GM18517 (cell line): ENCODE results near the gene CYP11A1.
A peak's percentile ranks its signal among the peaks of the same experiment; 100 is the strongest.
"Not testable (repeated sequence)": the region's sequence is repeated elsewhere in the genome, so short reads cannot be mapped to it uniquely, and the experiment has no call there.

Source experiments
- ATAC-seq: cut with Tn5 transposase; IDR thresholded peaks from one replicate; pipeline ENCODE4 v1.9.1; 2021; ENCODE audit warnings: mild to moderate bottlenecking, moderate library complexity; ENCODE audit not compliant: unreplicated experiment

CYP11A1 gene

DNA sequence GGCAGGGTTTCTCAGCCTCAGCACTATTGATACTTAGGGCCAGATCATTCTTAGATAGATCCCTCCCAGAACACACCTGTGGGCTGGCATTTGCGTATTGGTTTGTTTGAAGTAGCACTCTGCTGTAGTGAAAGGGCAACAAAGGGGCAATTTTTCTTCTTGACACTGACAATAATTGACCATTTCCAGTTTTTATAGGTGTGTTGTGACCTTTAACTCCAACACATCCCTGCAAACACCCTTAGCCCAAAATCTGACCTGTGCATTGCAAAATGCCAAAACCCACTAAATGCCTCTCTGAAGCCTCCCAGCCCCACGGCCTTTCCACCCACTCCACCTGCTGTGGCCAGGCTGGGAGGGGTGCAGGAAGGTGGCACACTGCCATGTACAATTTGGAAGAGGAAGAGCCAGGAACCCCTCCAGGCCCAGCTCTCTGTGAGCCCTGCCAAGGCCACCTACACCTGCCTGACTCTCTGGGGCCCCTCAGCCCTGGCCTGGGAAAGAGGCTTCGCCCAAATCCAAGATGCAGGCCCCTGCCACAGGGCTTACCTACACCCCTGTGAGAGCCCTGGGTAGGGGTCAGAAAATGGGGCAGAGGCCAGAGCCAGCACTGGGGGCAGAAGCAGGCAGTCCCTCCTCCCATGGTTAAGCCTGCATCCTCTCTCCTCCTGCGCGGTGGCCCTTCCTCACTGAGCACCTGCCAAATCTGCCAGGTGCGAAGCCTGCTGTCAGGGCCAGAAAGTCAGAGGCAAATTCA is 9.6 kb upstream of the CYP11A1 start:
- ATAC-seq = no peak

DNA sequence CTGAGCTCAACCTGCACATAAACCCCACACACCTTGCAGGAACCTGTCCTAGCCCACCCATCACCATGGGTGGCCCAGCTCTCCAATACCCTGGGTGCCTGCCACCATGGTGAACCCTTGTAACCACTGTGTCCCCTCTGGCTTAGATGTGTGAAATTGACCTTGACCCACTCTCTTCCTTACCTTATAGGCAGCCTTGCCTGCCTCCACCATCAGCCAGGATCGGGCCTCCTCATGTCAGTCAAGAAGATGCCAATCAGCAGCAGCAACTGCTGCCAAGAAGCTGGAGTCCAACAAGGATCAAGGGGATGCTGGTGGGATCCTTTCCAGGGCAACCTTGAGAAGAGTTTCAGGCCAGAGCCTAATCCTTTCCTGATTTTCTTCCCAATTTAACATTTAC is 8.8 kb upstream of the CYP11A1 start:
- no peak for ATAC-seq

DNA sequence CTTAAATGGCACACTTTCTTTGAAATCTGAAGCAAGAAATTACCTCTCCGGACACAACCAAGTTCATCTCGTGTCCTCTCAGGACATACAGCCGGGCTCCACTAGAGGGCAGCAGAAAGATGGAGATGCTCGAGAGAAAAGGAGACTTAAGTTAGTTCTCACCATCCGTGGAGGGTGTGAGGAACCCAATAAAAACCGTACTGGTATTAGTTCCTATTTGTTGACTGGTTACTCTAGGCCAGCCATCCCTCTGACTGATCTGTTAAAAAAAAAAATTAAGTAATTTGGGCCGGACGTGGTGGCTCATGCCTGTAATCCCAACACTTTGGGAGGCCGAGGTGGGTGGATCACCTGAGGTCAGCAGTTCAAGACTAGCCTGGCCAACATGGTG is 7.9 kb upstream of the CYP11A1 start:
- ATAC-seq = peak; percentile 43

DNA sequence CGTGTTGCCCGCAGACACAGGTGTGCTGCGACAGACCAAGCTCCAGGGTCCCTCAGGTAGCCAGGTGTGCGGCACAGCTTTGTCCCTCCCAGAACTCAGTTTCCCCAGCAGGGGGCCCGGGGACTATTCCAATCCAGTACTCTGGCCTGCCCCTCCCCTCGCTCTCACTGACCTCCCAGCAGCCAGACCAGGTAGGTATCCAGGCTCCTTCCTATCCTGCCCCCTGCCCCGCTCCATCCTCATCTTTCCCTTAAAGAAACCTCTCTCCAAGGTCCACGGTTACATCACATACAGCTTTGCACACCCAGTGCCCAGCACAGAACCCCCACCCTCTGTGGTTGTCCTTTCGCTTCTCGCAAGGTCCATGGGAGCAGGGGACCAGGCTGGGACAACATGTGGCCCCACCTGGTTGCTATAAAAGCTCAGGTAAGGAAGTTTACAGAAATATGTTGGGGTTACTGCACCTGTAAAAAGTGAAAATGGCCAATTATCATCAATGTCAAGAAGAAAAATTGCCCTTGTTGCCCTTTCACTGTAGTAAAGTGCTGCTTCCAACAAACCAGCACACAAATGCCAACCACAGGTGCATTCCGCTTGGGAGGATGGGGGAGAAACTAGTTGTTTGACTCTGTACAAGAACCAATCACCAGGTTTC is 7.3 kb upstream of the CYP11A1 start:
- peak; percentile 11 for ATAC-seq

DNA sequence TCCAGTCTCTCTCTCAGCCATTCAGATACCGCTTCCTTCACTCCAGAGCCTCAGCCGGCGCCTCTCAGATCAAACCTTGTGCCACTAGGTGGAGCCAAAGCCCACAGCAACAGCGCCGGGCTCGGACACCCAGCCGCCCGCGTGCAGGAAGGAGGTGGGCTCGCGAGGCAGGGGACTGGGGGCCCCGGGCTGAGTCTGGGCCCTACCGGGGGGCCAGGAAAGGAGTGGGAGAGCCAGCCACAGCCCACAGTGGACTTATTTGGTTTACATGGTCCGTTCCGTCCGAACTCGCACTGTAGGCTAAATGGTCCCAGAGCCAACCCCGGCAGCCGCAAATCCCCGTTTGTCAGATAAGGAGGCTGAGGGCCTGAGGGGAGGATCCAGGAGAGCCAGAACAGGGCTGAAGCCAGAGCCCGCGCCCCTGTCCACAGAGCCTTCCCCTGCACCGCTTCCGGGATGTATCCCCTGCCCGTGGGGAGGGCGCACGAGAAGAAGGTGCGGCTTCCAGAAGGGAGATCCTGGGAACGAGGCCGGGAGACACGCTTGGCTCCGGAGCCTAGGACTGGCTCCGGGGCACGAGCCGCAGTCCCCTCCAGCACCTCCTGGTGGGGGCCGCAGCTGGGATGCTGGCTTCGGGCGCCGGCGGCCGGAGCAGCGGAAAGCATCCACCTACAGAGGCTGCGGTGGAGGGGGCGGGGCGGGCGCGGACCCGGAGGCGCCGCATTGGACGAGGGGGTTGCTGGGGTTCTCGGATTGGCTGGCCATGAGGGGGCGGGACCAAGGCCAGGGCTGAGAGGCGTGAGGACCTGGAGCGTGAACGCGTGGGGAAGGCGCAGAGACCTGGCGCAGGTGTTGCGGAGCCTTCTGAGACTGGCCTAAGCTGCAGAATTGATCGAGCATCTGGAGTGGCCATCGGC is 6.5 kb upstream of the CYP11A1 start:
- peak; percentile 47 for ATAC-seq

DNA sequence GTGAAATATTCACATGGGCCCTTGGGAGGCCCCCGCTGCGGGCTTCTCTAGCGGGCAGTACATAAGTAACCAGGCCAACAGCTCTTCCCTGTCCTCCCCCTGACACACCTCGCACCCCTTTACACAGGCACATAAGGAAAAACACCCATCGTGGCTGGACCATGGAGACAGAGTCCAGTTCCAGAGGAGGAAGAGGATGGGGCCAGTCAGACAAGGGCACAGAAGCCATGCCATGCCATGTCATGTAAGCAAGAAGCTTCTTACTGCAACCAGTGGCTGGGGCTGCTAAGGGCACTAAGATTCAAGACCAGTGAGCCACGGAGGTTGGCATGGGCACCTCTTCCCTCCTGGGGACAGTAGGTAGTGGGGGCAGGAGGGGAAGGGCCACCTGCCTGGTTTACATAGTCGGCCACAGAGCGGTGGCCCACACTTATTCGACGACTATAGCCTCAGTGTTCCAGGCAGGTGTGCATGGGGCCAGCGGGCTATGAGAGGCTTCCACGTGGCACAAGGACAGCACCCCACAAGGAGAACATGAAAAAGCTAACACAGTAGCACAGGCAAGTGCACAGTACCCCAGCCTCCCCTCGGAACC is 5.7 kb upstream of the CYP11A1 start:
- no peak for ATAC-seq

DNA sequence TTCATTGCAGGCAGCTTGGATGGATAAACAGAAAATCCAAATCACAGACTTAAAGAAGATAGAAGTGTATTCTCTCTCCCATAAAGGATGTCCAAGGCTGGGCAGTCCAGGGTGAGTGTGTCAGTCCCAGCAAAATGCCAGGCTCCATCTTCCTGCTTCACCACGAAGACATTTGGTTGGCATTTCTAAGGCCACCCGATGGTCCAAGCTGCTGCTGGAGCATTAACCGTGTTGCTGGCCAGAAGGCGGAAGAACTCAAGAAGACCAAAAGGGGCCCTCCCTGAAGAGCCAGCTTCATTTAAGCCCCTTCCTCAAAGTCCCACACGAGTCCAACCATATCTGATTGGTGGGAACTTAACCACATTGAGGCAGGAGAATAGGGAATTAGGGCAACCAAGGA is 3.0 kb upstream of the CYP11A1 start:
- ATAC-seq = no peak

DNA sequence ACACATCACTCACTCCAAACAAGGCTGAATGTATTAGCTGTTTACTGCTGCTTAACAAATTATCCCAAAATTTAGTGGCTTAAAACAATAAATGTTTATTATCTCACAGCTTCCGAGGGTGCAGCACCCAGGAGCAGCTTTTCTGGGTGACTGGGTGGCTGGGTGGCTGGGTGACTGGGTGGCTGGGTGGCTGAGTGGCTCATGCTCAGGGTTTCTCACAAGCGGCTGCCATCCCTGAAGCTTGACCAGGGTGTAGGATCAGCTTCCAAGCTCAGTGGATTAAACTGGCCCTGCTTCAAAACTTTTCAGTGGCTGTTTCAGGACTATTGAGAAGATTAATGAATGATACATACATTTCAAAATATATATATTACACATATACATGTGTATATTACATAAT is 2.3 kb upstream of the CYP11A1 start:
- ATAC-seq = no peak

DNA sequence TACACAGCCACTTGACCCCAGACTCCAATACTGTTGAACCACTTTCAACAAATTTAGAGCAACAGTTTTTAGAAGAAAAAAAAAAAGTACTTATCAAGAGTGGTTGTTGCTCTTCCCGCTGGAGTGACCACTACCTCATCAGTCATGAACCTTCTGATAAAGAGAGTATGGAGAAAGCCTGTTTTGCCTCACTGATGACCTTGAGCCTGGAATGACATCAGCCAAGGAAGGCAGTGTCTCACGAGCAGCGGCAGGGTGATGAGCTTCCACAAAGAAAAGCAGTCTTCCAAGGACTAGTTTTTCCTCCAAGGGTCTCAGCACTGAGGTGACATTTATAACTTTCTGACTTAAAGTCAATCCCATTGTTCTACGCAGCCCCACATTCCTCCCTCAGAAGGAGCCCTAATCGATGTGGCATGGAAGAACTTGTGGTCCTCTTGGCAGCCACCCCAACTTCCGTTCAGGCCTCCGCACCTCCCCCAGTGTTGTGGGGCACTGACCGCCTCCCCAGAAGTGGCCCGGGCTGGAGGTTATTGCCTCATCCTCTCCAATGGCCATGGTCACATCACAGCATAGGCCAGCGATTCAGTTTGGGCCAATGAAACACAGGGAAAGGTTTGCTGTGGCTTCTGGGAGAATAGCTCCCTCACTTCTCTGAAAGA is 1.8 kb upstream of the CYP11A1 start:
- ATAC-seq = no peak

DNA sequence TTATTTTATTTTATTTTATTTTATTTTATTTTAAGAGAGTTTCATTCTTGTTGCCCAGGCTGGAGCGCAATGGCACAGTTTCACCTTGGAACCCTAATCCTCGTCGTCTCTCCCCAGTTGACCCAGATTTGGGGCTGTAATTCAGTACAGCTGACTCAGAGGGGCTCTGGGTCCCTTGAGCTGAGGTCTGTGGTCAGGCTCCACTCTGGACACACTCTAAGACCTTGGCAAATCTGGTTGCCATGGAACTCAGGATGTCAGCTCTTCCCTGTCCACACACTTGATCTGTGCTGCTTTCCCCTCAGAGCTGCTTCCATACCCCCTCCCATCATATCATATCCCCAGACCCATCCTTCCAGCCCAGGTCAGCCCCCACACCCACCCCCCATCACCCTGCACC is 675 bp upstream of the CYP11A1 start:
- ATAC-seq = no peak

DNA sequence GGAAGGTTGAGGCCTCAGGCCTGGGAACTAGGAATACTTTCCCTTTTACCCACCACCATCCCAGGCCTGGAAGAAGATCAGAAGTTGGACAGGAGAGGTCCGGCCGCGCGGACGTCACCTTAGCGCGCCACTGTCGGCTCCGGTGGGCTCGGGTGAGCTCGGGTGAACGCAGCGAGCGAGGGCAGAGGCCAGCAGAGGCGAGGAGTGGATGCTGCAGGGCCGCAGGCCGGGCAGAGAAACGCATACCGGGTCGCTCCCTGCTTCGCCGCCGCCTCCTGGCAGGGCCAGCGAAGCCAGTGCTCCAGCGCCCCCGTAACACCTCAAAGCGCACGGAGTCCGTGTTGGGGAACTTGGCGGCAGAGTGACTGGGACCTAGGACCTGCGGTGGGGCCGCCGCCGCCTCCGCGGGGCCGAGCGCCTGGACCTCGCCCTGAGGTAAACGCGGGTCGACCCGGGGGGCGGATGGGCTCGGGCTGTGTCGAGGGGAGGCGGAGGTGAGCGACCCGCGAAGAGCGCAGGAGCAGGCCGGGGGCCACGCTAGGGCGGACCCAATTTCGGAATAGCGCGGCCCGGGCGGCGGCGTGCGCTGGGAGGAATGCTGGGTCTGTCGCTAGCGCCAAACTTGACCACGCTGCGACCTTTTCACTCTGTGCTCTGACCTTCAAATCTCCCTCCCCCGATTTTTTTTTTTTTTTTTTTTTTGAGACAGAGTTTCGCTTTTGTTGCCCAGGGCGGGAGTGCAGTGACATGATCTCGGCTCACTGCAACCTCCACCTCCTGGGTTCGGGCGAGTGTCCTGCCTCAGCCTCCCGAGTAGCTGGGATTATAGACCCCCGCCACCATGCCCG is 1.6 kb downstream of the CYP11A1 start:
- no peak for ATAC-seq

DNA sequence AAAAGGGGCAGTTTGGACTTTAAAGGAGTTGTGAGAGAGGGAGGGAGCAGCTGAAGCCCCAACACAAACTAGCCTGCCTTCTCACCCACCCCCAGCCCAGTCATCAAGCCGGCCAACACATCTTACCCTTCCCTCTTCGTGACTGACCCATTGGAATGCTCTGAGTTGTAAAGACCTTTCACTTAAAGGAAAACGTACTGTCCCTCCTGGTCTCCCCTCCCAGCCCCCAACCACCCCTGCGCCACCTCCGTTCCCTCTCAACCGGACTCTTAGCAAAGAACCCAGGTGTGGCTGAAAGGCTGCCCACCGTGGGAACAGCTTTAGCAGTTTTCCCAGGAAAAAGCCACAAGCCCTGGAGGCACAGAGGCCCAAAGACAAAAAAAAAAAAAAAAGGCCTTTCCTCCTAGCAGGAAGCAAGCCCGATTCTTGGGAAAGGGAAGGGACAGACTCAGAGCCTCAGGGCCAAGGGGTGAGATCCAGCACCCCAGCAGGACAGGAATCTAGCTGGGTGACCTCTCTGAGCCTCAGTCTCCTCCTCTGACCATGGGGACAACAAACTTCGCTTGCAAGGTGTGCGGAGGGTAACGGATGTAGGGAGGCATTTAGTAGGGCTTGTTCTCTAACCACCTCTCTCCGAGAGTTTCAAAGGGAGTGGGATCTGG is 2.4 kb downstream of the CYP11A1 start:
- ATAC-seq = no peak

DNA sequence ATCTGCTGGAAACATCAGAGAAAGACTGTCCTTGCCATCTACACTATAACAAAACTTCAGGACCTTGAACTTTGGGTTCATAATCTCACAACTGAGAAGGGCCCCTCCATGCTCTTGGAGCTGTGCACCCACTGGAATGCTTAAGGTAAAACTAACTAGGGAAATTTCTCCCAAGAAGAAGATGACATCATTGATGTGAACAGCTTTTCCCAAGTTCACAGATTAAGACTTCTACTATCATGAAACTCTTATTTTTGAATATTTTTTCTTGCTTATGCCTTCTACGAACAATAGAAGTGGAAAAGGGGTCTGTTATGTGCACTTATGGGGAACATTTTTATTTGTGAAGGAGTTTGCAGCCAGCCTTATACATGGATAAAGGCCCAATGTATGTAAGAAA is 5.0 kb downstream of the CYP11A1 start:
- ATAC-seq = no peak

DNA sequence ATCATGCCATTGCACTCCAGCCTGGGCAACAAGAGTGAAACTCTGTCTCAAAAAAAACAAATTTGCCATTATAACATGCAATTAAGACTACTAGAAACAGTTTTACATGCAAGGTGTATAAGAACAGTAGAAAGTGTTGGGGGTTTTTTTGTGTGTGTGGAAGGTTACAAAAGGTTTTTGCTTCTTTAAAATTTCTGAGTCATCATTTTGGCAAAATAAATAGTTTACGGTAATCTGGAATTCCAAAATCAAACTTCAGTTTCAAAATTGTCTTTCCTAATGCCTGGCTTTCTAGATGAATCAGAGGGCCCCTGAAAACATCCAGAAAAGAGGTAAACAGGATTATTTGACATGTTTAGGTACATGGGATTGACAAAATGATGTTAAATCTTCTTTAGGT is 6.6 kb downstream of the CYP11A1 start:
- not testable (repeated sequence) for ATAC-seq

DNA sequence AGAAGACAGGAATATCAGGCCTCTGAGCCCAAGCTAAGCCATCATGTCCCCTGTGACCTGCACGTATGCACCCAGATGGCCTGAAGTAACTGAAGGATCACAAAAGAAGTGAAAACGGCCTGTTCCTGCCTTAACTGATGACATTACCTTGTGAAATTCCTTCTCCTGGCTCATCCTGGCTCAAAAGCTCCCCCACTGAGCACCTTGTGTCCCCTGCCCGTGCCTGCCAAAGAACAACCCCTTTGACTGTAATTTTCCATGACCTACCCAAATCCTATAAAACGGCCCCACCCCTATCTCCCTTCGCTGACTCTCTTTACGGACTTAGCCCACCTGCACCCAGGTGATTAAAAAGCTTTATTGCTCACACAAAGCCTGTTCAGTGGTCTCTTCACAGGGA is 8.1 kb downstream of the CYP11A1 start:
- ATAC-seq = not testable (repeated sequence)

DNA sequence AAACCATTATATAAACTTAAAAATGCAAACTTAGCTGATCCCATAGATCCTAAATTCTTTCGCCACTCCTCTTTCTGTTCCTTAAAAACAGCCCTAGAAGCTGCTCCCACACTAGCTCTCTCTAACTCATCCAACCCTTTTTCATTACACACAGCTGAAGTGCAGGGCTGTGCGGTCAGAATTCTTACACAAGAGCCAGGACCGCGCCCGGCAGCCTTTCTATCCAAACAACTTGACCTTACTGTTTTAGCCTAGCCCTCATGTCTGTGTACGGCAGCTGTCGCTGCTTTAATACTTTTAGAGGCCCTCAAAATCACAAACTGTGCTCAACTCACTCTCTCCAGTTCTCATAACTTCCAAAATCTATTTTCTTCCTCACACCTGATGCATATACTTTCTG is 9.9 kb downstream of the CYP11A1 start:
- ATAC-seq = not testable (repeated sequence)

DNA sequence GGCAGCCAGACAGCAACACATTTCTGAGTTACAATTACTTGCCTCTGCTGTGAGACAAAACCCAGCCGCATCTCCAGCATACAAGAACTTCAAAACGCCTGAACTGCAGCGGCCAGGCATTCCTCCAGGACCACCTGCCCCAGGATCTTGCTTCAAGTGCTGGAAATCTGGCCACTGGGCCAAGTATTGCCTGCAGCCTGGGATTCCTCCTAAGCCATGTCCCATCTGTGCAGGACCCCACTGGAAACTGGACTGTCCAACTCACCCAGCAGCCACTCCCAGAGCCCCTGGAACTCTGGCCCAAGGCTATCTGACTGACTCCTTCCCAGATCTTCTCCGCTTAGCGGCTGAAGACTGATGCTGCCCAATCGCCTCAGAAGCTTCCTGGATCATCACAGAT is 11.4 kb downstream of the CYP11A1 start:
- not testable (repeated sequence) for ATAC-seq

DNA sequence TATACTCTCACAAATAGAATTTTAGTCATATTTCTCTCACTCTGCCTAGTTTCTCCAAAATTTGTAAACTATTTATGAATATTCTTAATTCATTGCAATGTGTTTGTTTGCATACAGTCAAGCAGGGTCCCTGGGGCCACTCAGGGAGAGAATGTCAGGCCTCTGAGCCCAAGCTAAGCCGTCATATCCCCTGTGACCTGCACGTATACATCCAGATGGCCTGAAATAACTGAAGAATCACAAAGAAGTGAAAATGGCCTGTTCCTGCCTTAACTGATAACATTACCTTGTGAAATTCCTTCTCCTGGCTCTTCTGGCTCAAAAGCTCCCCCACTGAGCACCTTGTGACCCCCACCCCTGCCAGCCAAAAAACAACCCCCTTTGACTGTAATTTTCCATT is 13.5 kb downstream of the CYP11A1 start:
- ATAC-seq = not testable (repeated sequence)

DNA sequence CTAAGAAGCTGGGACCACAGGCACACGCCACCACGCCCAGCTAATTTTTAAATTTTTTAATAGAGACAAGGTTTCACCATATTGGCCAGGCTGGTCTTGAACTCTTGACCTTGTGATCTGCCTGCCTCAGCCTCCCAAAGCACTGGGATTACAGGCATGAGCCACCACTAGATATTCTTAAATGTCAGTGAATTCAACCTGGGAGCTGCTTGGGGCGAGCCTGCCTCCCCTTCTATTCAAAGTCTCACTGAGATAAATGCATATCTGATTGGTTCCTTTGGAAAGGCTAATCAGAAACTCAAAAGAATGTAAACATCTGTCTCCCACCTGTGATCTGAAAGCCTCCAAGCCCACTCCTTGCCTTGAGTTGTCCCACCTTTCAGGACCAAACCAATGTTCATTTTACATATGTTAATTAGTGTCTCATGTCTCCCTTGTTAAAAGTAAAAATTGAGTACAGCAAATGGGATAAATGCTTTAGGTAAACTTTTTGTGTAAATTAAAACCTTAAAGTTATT is 15.0 kb downstream of the CYP11A1 start:
- ATAC-seq = no peak
